DND-41 (cell line): ENCODE results near the gene HNRNPU.

Source experiments
- EZH2 ChIP-seq: IDR thresholded peaks from 3 replicates; pipeline ENCODE4 v1.6.1; 2012; ENCODE audit warnings: borderline replicate concordance, low read depth, mild to moderate bottlenecking, moderate library complexity, low read length, inconsistent platforms; ENCODE audit not compliant: severe bottlenecking
- TF ChIP-seq, protein P1 (sequence below): IDR thresholded peaks from 2 replicates; pipeline ENCODE4 v1.5.1; 2012; ENCODE audit warnings: borderline replicate concordance, low read length, moderate library complexity, mild to moderate bottlenecking; ENCODE audit not compliant: poor library complexity, severe bottlenecking; ENCODE audit errors: extremely low read depth

DNA sequence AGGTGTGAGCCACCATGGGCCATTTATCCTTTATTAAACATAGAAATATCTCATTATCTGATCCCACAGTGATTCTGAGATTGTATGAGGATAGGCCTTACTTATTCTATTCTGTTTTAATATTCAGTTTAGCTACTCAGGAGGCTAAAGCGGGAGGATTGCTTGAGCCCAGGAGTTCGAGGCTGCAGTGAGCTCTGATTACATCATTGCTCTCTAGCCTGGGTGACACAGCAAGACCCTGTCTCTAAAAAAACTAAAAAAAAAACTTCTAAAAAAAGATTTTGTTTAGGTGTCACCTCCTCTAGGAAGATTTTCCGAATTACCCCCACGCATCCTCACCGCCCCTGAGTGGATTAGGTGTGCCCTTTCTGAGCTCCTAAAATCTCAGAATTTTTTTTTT, 14.3 kb upstream of the HNRNPU start:
- TF ChIP-seq, protein P1, sequence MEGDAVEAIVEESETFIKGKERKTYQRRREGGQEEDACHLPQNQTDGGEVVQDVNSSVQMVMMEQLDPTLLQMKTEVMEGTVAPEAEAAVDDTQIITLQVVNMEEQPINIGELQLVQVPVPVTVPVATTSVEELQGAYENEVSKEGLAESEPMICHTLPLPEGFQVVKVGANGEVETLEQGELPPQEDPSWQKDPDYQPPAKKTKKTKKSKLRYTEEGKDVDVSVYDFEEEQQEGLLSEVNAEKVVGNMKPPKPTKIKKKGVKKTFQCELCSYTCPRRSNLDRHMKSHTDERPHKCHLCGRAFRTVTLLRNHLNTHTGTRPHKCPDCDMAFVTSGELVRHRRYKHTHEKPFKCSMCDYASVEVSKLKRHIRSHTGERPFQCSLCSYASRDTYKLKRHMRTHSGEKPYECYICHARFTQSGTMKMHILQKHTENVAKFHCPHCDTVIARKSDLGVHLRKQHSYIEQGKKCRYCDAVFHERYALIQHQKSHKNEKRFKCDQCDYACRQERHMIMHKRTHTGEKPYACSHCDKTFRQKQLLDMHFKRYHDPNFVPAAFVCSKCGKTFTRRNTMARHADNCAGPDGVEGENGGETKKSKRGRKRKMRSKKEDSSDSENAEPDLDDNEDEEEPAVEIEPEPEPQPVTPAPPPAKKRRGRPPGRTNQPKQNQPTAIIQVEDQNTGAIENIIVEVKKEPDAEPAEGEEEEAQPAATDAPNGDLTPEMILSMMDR: no peak
- TF ChIP-seq EZH2: no peak
